Trophoblast cell (in vitro differentiated cells and primary cell): ENCODE data around the gene RAB14.

Experiments
- DNase-seq, 2 donors: peaks; one replicate each; pipeline ENCODE4 v3.0.0-alpha.2; 2016
- H2AFZ ChIP-seq: 2 replicates; pipeline ENCODE4 v1.6.1; 2013; ENCODE audit warnings: low read length, moderate library complexity, mild to moderate bottlenecking; ENCODE audit not compliant: insufficient read depth, poor library complexity
- H2AK5ac ChIP-seq: 2 replicates; pipeline ENCODE4 v1.6.1; 2013; ENCODE audit warnings: mild to moderate bottlenecking, low read length
- H2BK120ac ChIP-seq: 2 replicates; pipeline ENCODE4 v1.6.1; 2013; ENCODE audit warnings: low read length, mild to moderate bottlenecking, moderate library complexity; ENCODE audit not compliant: insufficient read depth, poor library complexity
- H2BK12ac ChIP-seq: 2 replicates; pipeline ENCODE4 v1.6.1; 2013; ENCODE audit warnings: mild to moderate bottlenecking, low read length, moderate library complexity
- H2BK5ac ChIP-seq: 2 replicates; pipeline ENCODE4 v1.6.1; 2013; ENCODE audit warnings: low read length, low read depth, moderate library complexity, mild to moderate bottlenecking; ENCODE audit not compliant: poor library complexity
- H3K14ac ChIP-seq: 2 replicates; pipeline ENCODE4 v1.6.1; 2013; ENCODE audit warnings: mild to moderate bottlenecking, low read length
- H3K18ac ChIP-seq: 2 replicates; pipeline ENCODE4 v1.6.1; 2013; ENCODE audit warnings: mild to moderate bottlenecking, low read length
- H3K23ac ChIP-seq: 2 replicates; pipeline ENCODE4 v1.6.1; 2013; ENCODE audit warnings: low read length
- H3K27ac ChIP-seq: 2 replicates; pipeline ENCODE4 v1.5.1; 2013; ENCODE audit warnings: low read depth, mild to moderate bottlenecking, inconsistent platforms, low read length, moderate library complexity
- H3K27me3 ChIP-seq: 2 replicates; pipeline ENCODE4 v1.6.1; 2013; ENCODE audit warnings: inconsistent platforms, mild to moderate bottlenecking, low read length, moderate library complexity; ENCODE audit not compliant: insufficient read depth
- H3K36me3 ChIP-seq, 2 experiments: 1 replicate in 1 of 2; 2 replicates in 1 of 2; pipeline ENCODE4 v1.6.1; 2013; ENCODE audit warnings: low read length in 2 of 2, mild to moderate bottlenecking in 2 of 2, moderate library complexity in 1 of 2; ENCODE audit not compliant: insufficient read depth in 2 of 2, control insufficient read depth in 1 of 2
- H3K4ac ChIP-seq: 2 replicates; pipeline ENCODE4 v1.6.1; 2013; ENCODE audit warnings: low read depth, mild to moderate bottlenecking, low read length, moderate library complexity
- H3K4me1 ChIP-seq, 2 experiments: 1 replicate in 1 of 2; 2 replicates in 1 of 2; pipeline ENCODE4 v1.6.1; 2013; ENCODE audit warnings: low read length in 2 of 2, mild to moderate bottlenecking in 2 of 2, moderate library complexity in 1 of 2; ENCODE audit not compliant: insufficient read depth in 2 of 2, control insufficient read depth in 1 of 2
- H3K4me2 ChIP-seq: 2 replicates; pipeline ENCODE4 v1.6.1; 2013; ENCODE audit warnings: inconsistent platforms, mild to moderate bottlenecking, low read length, moderate library complexity
- H3K4me3 ChIP-seq: 2 replicates; pipeline ENCODE4 v1.5.1; 2013; ENCODE audit warnings: mild to moderate bottlenecking, low read depth, low read length, inconsistent platforms
- H3K79me1 ChIP-seq: one replicate; pipeline ENCODE4 v1.6.1; 2013; ENCODE audit warnings: low read length
- H3K79me2 ChIP-seq: 2 replicates; pipeline ENCODE4 v1.6.1; 2013; ENCODE audit warnings: low read length, mild to moderate bottlenecking; ENCODE audit not compliant: control insufficient read depth, insufficient read depth, poor library complexity
- H3K9ac ChIP-seq: 2 replicates; pipeline ENCODE4 v1.6.1; 2013; ENCODE audit warnings: mild to moderate bottlenecking, low read length
- H3K9me3 ChIP-seq: 2 replicates; pipeline ENCODE4 v1.6.1; 2013; ENCODE audit warnings: low read depth, mild to moderate bottlenecking, control low read depth, inconsistent platforms, low read length; ENCODE audit not compliant: insufficient read depth
- H4K12ac ChIP-seq: 2 replicates; pipeline ENCODE4 v1.6.1; 2013; ENCODE audit warnings: low read depth, mild to moderate bottlenecking, low read length, moderate library complexity
- H4K8ac ChIP-seq: 2 replicates; pipeline ENCODE4 v1.6.1; 2013; ENCODE audit warnings: low read depth, mild to moderate bottlenecking, low read length, moderate library complexity
- H4K91ac ChIP-seq: one replicate; pipeline ENCODE4 v1.6.1; 2013; ENCODE audit warnings: low read depth, mild to moderate bottlenecking, low read length, moderate library complexity
- WGBS: extraction: QIAGEN DNeasy Blood & Tissue Kit; methylation state at CpG from one replicate; pipeline ENCODE4 v1.1.7; 2013; ENCODE audit warnings: missing lambda C conversion rate; ENCODE audit not compliant: insufficient read length, insufficient coverage; ENCODE audit errors: extremely low coverage; 5-methylcytosine and 5-hydroxymethylcytosine counted together

Gene RAB14

DNA sequence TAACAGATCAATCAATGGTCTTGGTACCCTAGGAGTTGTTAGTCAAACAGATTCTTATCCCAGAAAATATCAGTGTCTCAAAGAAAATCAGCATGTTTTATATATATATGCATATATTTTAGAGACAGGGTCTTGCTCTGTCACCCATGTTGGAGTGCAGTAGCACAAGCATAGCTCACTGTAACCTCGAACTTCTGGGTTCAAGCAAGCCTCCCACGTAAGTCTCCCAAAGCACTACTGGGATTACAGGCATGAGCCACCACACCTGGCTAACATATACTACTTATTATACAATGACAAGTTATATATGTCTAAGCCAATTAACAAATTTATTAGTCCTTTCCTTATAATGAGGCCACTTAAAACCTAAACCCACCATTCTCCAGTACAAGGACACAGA, 10.4 kb downstream of the RAB14 start:
- no peak overlapping the region for H4K12ac ChIP-seq
- H3K4ac ChIP-seq = no peak overlapping the region
- H2BK120ac ChIP-seq = no peak overlapping the region
- H3K27ac ChIP-seq = no peak overlapping the region
- no peak overlapping the region for H3K4me2 ChIP-seq
- H3K23ac ChIP-seq = no peak overlapping the region
- WGBS = no CpG with 5 or more reads among the region's 2 CpGs
- H3K4me1 ChIP-seq = no peaks in the 10 kb centered on the region
- H2AK5ac ChIP-seq = no peak overlapping the region
- H4K91ac ChIP-seq = no peak overlapping the region
- peaks cover 2% of the 10 kb centered on the region for H3K79me2 ChIP-seq
- no peaks in the 10 kb centered on the region for H3K9me3 ChIP-seq
- H3K18ac ChIP-seq = no peak overlapping the region
- no peak overlapping the region for H2AFZ ChIP-seq
- no peak overlapping the region for H2BK12ac ChIP-seq
- H2BK5ac ChIP-seq = no peak overlapping the region
- no peak overlapping the region for H3K9ac ChIP-seq
- no peak overlapping the region for H3K4me3 ChIP-seq
- no peaks in the 10 kb centered on the region for H3K79me1 ChIP-seq
- no peak overlapping the region for H3K14ac ChIP-seq
- H3K36me3 ChIP-seq = no peaks in the 10 kb centered on the region
- no peak overlapping the region for H4K8ac ChIP-seq
- no peaks in the 10 kb centered on the region for H3K27me3 ChIP-seq
- no peak for DNase-seq

DNA sequence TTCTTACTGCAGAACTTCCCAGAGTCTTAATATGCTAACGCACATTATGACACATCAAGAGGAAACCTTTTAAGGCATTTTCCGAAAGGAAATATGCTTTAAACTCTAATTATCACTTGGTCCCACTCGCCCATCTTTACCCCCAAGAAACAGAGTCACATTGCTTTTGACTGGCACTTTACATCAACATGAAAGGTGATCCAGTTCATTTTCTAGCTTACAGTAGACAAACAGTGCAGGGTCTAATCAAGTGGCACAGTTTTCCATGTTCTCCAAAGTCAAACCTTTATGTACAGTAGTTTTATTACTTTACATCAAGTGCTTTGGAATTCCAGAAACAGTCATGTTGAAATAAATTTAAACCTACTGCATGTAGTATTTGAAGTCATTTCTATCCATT, 12.0 kb downstream of the RAB14 start:
- no peaks in the 10 kb centered on the region for H3K79me1 ChIP-seq
- no peak overlapping the region for H4K8ac ChIP-seq
- no peak overlapping the region for H3K4me3 ChIP-seq
- H2BK12ac ChIP-seq = no peak overlapping the region
- no peak overlapping the region for H4K91ac ChIP-seq
- H3K36me3 ChIP-seq = peaks cover 2 to 4% of the 10 kb centered on the region in 2 experiments
- no peak overlapping the region for H2BK5ac ChIP-seq
- H3K18ac ChIP-seq = no peak overlapping the region
- H3K27me3 ChIP-seq = no peaks in the 10 kb centered on the region
- H2AFZ ChIP-seq = no peak overlapping the region
- H3K27ac ChIP-seq = no peak overlapping the region
- no peaks in the 10 kb centered on the region for H3K4me1 ChIP-seq
- no CpG with 5 or more reads among the region's 3 CpGs for WGBS
- no peak overlapping the region for H3K14ac ChIP-seq
- H3K9me3 ChIP-seq = no peaks in the 10 kb centered on the region
- no peak overlapping the region for H3K4me2 ChIP-seq
- peaks cover 4% of the 10 kb centered on the region for H3K79me2 ChIP-seq
- H4K12ac ChIP-seq = no peak overlapping the region
- no peak overlapping the region for H3K23ac ChIP-seq
- H3K9ac ChIP-seq = no peak overlapping the region
- H2AK5ac ChIP-seq = no peak overlapping the region
- H3K4ac ChIP-seq = no peak overlapping the region
- DNase-seq = no peak
- no peak overlapping the region for H2BK120ac ChIP-seq

DNA sequence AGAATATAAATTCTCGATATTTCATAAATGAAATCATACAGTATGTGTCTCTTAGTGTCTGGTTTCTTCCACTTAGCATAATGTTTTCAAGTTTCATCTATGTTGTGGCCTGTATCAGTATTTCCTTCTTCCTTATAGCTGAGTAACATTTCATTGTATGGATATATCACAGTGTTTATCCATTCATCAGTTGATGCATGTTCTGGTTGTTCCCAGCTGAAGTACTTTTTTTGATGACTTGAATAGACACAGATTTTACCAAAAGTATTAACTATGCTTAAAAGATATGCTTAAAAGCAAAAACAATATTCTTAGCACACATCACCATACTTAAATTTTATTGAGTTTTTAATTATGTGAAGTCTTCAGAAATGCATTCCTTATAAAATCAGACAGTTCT, 12.7 kb downstream of the RAB14 start:
- Histone ChIP-seq H3K36me3 (peaks cover 2 to 5% of the 10 kb centered on the region in 2 experiments), H2AK5ac (no peak overlapping the region), H3K9ac (no peak overlapping the region), H3K4me1 (peaks cover 0 to 3% of the 10 kb centered on the region in 2 experiments), H3K27me3 (no peaks in the 10 kb centered on the region), H3K23ac (no peak overlapping the region), H2BK5ac (no peak overlapping the region), H2BK120ac (no peak overlapping the region), H2BK12ac (no peak overlapping the region), H2AFZ (no peak overlapping the region), H4K91ac (no peak overlapping the region), H3K79me2 (peaks cover 3% of the 10 kb centered on the region), H3K4ac (no peak overlapping the region), H3K4me3 (no peak overlapping the region), H4K12ac (no peak overlapping the region), H3K79me1 (no peaks in the 10 kb centered on the region), H3K9me3 (no peaks in the 10 kb centered on the region), H3K14ac (no peak overlapping the region), H3K27ac (no peak overlapping the region), H4K8ac (no peak overlapping the region), H3K4me2 (no peak overlapping the region), H3K18ac (no peak overlapping the region)
- no peak for DNase-seq
- no CpG with 5 or more reads among the region's 1 CpG for WGBS

DNA sequence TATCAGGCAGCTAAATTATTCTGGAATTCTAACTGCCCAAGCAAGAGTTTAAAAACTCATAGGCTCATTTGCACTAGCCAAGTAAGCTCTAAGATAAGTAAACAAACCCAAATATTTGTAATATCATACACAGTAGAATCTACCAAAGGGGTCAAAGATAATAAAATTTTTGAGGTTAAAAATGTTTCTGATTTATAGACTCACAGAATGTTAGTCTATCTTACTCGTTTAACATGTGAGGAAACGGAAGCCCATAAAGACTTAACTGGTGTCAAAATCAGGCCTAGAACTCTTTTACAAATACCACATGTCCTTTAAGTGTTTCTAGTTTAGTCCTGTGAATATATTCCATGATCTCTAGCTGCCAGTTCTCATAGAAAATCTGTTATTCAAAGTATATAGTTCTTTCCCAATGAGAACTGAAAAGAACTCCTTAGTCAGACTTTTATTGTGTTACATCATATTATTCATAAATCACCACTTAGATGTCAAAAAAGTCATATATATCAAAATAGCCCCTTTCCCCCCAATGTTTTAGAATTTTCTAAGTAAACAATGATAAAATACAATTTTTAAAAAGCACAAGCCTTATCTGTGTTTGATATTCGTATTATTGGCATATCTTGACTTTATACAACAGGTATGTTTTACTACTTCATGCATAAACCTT, 13.9 kb downstream of the RAB14 start:
- peaks cover 0 to 8% of the 10 kb centered on the region in 2 experiments for H3K4me1 ChIP-seq
- no peak overlapping the region for H3K9ac ChIP-seq
- no peak overlapping the region for H3K4me3 ChIP-seq
- H4K91ac ChIP-seq = no peak overlapping the region
- H4K8ac ChIP-seq = no peak overlapping the region
- H3K4me2 ChIP-seq = no peak overlapping the region
- no peaks in the 10 kb centered on the region for H3K27me3 ChIP-seq
- H2BK120ac ChIP-seq = no peak overlapping the region
- H3K4ac ChIP-seq = no peak overlapping the region
- H2AK5ac ChIP-seq = no peak overlapping the region
- H3K36me3 ChIP-seq = peaks cover 2 to 5% of the 10 kb centered on the region in 2 experiments
- H3K9me3 ChIP-seq = no peaks in the 10 kb centered on the region
- WGBS = no CpG with 5 or more reads among the region's 3 CpGs
- no peak overlapping the region for H3K27ac ChIP-seq
- no peaks in the 10 kb centered on the region for H3K79me1 ChIP-seq
- no peak overlapping the region for H2AFZ ChIP-seq
- no peak overlapping the region for H2BK5ac ChIP-seq
- no peak overlapping the region for H3K18ac ChIP-seq
- no peak overlapping the region for H4K12ac ChIP-seq
- no peak overlapping the region for H3K23ac ChIP-seq
- H2BK12ac ChIP-seq = no peak overlapping the region
- H3K79me2 ChIP-seq = peaks cover 2% of the 10 kb centered on the region
- no peak for DNase-seq
- no peak overlapping the region for H3K14ac ChIP-seq
